GM18907 (cell line): ENCODE data around the gene ERC1.

Experiments
- ATAC-seq: cut with Tn5 transposase; IDR thresholded peaks from one replicate; pipeline ENCODE4 v1.9.1; 2021; ENCODE audit warnings: mild to moderate bottlenecking, moderate library complexity; ENCODE audit not compliant: unreplicated experiment

Gene ERC1

DNA sequence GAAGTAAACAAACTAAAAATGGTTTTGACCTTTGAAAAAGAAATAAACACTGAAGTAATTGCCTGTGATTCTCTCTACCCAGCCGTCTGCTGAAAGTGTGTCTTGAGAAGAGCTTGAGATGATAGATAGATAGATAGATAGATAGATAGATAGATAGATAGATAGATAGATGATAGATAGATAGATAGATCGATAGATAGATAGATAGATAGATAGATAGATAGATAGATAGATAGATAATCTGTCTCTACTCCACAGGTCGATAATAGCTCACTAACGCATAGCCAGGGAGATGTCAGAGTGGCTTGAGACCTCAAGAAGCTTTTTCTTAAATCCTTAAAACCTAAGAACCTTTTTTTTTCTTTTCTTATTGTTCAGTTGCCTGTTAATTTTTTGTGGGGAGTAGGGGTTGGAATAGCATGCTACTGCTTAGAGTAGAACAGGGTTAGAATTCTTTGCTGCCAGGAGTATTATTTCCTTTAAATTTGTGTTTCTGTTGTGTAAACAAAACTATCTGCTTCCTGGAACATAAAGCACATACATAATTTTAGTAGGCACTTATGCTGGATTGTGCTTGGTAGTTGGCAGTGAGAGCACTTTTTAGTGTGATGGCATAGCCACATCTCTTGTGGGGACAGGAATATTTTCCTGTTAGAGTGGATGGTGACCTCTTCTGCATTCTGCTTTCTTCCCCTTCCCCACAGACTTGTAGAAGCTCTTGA lies 433.8 kb downstream of the ERC1 start:
- ATAC-seq = no peak

GRCh38 chr12:1425396-1425729 lies 434.3 kb downstream of the ERC1 start:
- ATAC-seq = no peak

DNA sequence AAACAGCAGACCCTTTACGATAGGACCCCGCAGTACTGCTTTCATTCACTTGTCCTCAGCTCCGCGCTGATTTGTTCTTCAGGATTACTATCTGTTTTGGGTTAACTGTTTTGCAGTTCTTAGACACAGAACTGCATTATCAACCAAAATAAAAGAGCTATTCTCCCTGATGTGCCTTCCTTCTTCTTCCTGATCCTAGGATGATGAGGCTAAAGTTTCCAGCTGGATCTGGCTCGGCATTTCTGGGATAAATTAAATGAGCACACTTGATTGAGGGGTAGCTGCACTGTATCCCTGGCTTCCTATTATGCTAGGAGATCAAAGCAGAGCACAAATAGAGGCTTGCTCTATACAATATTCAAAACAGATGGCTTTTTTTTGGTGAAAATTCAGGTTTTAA lies 437.6 kb downstream of the ERC1 start:
- no peak for ATAC-seq

DNA sequence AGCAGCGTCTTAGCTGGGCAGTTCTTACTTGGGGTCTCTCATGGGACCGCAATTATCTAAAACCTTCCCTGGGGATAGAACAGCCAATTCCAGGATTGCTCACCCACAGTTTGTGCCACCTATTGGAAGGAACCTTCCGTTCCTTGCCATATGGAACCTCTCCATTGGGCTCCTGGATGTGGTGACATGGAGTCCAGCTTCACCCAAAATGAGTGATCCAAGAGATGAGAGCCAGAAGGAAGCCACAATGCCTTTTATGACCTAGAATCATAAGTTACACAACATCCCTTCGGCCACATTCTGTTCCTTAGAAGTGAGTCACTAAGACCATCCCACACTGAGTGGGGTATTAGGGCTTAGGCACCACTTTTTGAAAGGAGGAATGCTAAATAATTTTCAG lies 439.0 kb downstream of the ERC1 start:
- no peak for ATAC-seq

DNA sequence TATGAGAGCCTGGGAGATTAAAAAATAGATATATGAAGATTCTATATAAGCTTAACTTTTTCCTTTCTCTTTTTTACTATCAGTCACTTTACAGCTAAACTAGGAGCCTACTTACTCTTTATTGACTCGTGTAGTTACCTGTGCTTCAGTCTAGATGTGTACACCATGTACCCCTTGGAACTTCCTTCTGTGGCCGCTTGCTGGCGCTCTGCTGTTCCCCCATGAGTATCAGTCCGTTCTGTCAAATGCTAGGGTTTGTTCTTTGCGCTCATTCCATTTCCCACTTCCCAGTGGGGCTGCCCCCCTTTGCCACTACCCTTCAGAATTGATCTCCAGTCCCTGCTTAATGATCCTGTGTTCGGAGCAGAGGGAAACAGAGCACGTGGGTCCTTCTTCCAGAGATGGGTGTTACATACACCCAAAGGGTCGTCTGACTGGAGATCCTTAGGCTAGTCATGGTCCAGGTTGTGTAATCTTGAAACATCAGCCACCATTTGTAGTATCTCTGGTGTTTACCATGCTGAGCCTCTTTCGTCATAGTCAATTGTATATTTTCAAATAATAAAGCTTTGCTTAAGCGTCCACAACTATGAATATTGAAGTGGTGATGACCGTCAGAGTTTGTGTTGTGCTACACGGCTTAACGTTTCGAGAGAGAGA lies 443.4 kb downstream of the ERC1 start:
- ATAC-seq = no peak

GRCh38 chr12:1435044-1435443 lies 444.0 kb downstream of the ERC1 start:
- no peak for ATAC-seq

DNA sequence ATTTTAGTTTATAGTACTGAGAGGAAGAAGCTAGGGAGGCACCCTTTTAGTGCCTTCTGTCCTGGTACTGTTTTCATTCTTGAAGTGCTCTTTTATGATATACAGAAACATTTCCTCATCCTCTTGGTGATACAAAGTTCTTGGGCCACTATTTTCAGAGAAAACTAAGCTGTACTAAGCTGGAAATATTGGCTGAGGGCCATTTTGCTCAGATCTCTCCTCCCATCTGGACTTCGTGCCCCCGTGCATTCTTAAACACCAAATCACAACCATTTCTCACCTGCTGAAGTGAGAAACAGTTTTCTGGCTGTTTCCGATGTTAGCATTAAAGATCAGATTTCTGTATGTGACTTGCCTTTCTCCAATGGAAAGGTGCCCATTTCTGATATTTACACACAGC lies 444.4 kb downstream of the ERC1 start:
- ATAC-seq = no peak

GRCh38 chr12:1436015-1436414 lies 445.0 kb downstream of the ERC1 start:
- ATAC-seq = no peak

- ATAC-seq = no peak
Observed at GRCh38 chr12:1436981-1437380, 446.0 kb downstream of the ERC1 start.

GRCh38 chr12:1439201-1439600 lies 448.2 kb downstream of the ERC1 start:
- no peak for ATAC-seq

DNA sequence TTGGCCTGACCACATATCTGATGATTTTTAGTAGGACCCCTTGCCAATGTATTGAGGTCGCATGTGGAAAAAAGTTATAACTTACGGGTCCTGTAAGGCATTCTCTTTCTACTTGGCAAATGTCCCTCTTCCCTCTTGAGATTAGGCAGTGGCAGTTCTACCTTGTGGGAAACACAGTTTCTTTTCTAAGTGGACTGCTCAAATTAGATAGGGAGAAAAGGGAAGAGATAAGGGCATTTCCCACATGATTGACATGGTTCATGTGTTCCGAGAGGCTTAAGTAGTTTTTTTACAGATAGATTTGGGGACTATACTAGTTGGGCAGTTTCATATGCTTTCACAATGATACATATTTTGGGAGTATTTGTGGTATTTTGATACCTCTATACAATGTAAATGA lies 448.7 kb downstream of the ERC1 start:
- ATAC-seq = no peak

DNA sequence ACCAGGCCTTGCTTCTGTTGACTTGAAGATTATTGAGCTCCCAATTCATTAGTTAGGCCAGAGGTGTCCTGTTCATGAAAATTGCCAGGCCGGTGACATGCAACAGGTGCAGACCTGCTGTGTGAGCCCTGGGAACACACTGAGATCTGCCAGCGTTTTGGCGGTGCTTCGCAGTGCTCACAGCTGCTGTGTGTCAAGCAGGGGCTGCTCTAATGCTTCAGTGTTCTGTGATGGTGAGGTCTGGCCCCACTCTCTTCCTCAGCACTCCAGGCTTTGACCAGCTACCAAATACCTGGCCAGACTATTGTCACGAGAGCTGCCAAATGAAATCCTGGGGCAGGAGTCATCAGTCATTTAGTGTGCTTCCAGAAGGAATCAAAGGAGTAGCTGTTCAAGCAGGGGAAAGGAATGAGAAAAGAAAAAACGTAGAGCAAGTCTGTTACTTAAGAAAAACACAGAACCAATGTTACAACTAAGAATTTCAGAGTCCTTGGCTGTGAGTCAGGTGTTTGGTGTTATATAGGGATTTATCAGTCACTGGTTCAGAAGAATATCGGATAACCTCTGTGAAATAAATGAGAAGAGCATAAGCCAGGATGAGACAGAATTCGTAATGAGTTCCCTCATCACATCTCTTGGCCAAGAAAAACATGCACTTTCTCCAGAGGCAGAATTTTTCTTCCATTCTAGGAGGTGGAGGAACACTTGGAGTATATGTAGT lies 452.6 kb downstream of the ERC1 start:
- no peak for ATAC-seq

GRCh38 chr12:1444142-1444516 lies 453.1 kb downstream of the ERC1 start:
- ATAC-seq = no peak

DNA sequence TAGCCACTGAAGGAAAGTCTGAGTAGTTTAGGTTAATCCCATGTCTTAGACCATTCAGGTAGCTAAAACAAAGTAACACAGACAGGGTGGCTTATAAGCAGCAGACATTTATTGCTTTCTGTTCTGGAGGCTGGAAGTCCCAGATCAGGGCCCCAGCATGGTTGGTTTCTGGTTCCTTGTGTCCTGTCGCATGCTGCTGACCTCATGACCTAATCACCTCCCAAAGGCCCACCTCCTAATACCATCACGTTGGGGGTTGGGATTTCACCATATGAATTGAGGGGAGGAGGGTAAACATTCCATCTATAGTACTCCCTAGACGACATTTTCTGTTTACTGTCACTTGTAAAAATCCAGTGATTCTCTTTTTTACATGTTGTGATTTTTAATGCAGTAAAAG lies 454.8 kb downstream of the ERC1 start:
- ATAC-seq = no peak

- ATAC-seq = no peak
Observed at GRCh38 chr12:1448336-1448735, 457.3 kb downstream of the ERC1 start.

DNA sequence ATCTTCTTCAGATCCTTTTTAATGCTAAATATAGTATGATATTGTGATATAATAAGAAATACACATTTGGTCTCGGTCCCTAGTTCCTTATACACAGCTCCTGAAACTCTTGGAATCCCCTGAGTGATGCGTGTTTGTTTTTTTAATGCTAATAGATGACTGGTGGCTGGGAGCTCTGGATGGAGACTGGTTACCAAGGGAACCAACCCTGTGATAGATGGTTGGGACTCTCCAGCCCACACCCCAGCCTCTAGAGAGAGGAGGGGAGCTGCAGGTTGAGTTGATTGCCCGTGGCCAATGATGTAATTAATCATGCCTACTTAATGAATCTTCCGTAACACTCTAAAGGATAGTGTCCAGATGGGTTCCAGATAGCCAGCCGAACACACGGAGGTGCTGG lies 462.8 kb downstream of the ERC1 start:
- ATAC-seq = no peak

GRCh38 chr12:1456885-1457284 lies 465.9 kb downstream of the ERC1 start:
- no peak for ATAC-seq

DNA sequence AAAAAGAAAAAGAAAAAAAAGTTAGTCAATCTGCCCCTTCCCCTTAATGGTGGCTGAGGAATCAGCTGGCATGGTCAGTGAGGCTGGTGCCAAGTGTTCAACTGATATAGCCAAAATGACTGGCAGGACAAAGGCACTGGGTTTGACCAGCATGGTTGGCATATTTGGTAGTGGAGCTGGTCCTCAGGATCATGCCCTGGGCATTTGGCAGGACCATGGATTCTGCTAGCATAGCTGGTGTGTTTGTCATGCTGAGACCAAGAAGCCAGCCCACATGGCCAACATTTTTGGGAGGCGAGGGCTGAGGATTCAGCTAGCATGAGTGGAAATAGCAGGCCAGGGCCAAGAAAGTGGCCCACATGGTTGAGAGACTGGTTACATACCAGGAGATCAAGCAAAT lies 466.9 kb downstream of the ERC1 start:
- no peak for ATAC-seq

GRCh38 chr12:1459339-1459738 lies 468.3 kb downstream of the ERC1 start:
- no peak for ATAC-seq

GRCh38 chr12:1463073-1463905 lies 472.3 kb downstream of the ERC1 start:
- no peak for ATAC-seq

DNA sequence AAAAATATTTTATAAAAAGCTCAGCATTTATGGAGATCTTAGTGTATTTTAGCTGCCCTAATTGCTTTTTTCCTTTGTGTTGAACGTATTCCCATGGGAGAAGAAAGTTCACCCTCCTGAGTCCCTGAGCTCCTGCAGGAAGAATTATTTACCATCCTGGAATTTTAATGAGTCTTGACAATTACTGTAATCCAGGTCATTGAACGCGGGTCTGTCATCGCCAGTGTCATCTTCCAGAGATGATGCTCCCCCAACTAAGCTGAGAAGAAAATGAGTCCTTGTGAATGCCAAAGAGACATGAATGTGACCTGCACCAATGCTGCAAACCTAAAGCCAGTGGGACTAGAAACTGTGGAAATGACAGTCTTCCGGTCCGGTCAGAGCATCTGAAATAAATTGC lies 473.9 kb downstream of the ERC1 start:
- ATAC-seq = no peak
